GM12878 (cell line): ENCODE results near the gene CEP97. TPM values are rescaled to one million over a fixed set of nuclear protein-coding genes. Genes with fewer than 3 reads are reported as not detected.
"Not testable (repeated sequence)": the region's sequence is repeated elsewhere in the genome, so short reads cannot be mapped to it uniquely, and the experiment has no call there.

ENCODE experiments used
- ATAC-seq: fragments of 200-7000 bp; cut with Tn5 transposase; 3 replicates; pipeline ENCODE4 v1.9.1; 2020; ENCODE audit warnings: mild to moderate bottlenecking, moderate library complexity
- BruUV-seq: library from RNA; stranded (reverse); fragments of 400-500 nt; replicated peaks from 2 replicates; lab custom pipeline; 2021; lab: Mats Ljungman, UMichigan
- CTCF ChIA-PET: fragments of 300-600 bp; sonication (Branson Sonifier 250); formaldehyde crosslinking; extraction: SDS; loops from one replicate; lab custom pipeline; 2021; ENCODE audit warnings: inconsistent platforms; lab: Yijun Ruan, JAX
- POLR2A ChIA-PET: fragments of 350-600 bp; formaldehyde crosslinking; extraction: SDS; loops from one replicate; lab custom pipeline; 2021; ENCODE audit warnings: inconsistent platforms; lab: Charles Lee
- RAD21 ChIA-PET: fragments of 300-600 bp; sonication (Branson Sonifier 250); formaldehyde crosslinking; loops from one replicate; lab custom pipeline; 2023; ENCODE audit warnings: antibody characterized with exemption; ENCODE audit not compliant: unreplicated experiment; lab: Charles Lee
- SMC1A ChIA-PET: fragments of 300-600 bp; sonication (Branson Sonifier 250); formaldehyde crosslinking; loops from one replicate; lab custom pipeline; 2023; ENCODE audit not compliant: unreplicated experiment, uncharacterized antibody; lab: Charles Lee
- DNase-seq: peaks from one replicate; pipeline ENCODE4 v3.0.0-alpha.2; 2011; ENCODE audit warnings: low read depth, low spot score
- FAIRE-seq: peaks from 3 replicates; lab custom pipeline; 2011; peaks lifted over from hg19 to GRCh38; lab: Jason Lieb, UNC
- H2AFZ ChIP-seq: 2 replicates; pipeline ENCODE4 v1.6.0; 2011; ENCODE audit warnings: low read depth, low read length, control low read depth; ENCODE audit not compliant: control insufficient read depth
- H3K27ac ChIP-seq: 2 replicates; pipeline ENCODE4 v1.5.1; 2011; ENCODE audit warnings: control low read depth; ENCODE audit not compliant: control insufficient read depth, insufficient read depth
- H3K27me3 ChIP-seq, 2 experiments: replicated peaks in 1 of 2; 2 replicates each; pipeline versions ENCODE4 v1.6.0 to v1.6.1; 2011; ENCODE audit warnings: low read length in 1 of 2; ENCODE audit not compliant: control insufficient read depth in 2 of 2, insufficient read depth in 2 of 2
- H3K36me3 ChIP-seq, 2 experiments: 2 replicates each; pipeline ENCODE4 v1.5.1; 2011; ENCODE audit warnings: low read length in 1 of 2; ENCODE audit not compliant: control insufficient read depth in 2 of 2, insufficient read depth in 2 of 2
- H3K4me1 ChIP-seq: 2 replicates; pipeline ENCODE4 v1.6.1; 2011; ENCODE audit warnings: mild to moderate bottlenecking, low read length, moderate library complexity, mixed read lengths; ENCODE audit not compliant: control insufficient read depth, insufficient read depth
- H3K4me2 ChIP-seq: 2 replicates; pipeline ENCODE4 v1.6.0; 2011; ENCODE audit warnings: control low read depth; ENCODE audit not compliant: control insufficient read depth, insufficient read depth
- H3K4me3 ChIP-seq: fragments of 200-600 bp; sonication (generic); 2 replicates; pipeline ENCODE4 v1.5.1; 2016
- H3K79me2 ChIP-seq: 2 replicates; pipeline ENCODE4 v1.6.0; 2011; ENCODE audit warnings: low read length; ENCODE audit not compliant: control insufficient read depth, insufficient read depth
- H3K9ac ChIP-seq: 2 replicates; pipeline ENCODE4 v1.8.0; 2011; ENCODE audit warnings: low read length, control low read depth, mixed read lengths; ENCODE audit not compliant: control insufficient read depth, insufficient read depth
- H3K9me3 ChIP-seq: replicated peaks from 3 replicates; pipeline ENCODE4 v1.5.1; 2011; ENCODE audit warnings: mild to moderate bottlenecking, low read length; ENCODE audit not compliant: control insufficient read depth, insufficient read depth
- H4K20me1 ChIP-seq: 2 replicates; pipeline ENCODE4 v1.6.0; 2011; ENCODE audit not compliant: control insufficient read depth, insufficient read depth
- GATAD2B ChIP-seq: fragments of 450-650 bp; conservative IDR thresholded peaks from 2 replicates; pipeline ENCODE4 v1.6.1; 2017; ENCODE audit warnings: low read depth, mild to moderate bottlenecking, moderate library complexity
- JUND ChIP-seq: IDR thresholded peaks from 2 replicates; pipeline ENCODE4 v1.6.1; 2012; ENCODE audit warnings: low read depth, mild to moderate bottlenecking, low read length, improper control_type of control experiment, moderate library complexity
- WGBS: methylation state at CpG from one replicate; pipeline ENCODE4 v1.1.6; 2016; ENCODE audit warnings: low lambda C conversion rate; ENCODE audit not compliant: insufficient replicate concordance, insufficient coverage; ENCODE audit errors: missing lambda C conversion rate; 5-methylcytosine and 5-hydroxymethylcytosine counted together
- in situ Hi-C: fragments of 300-500 bp; cut with MboI; formaldehyde crosslinking; loops from 9 replicates; pipeline ENCODE4 v1.14.3; 2018; ENCODE audit warnings: mixed read lengths
- intact Hi-C: fragments of 100-400 bp; cut with micrococcal nuclease; formaldehyde crosslinking; loops from one replicate; pipeline ENCODE4 v1.14.2; 2022; ENCODE audit not compliant: unreplicated experiment
- polyA plus RNA-seq, 11 experiments: library from polyadenylated mRNA; depleted of rRNA in 4 of 11; unstranded in 6 of 11; stranded (reverse) in 5 of 11; fragments of >200 nt; fragmentation: Nextera tagmentation in 4 of 11; fragmentation: Illumina TruSeq in 1 of 11; extraction: Ambion mirVana in 4 of 11; extraction: Trizol in 1 of 11; gene quantifications; 1 replicate in 1 of 11; 2 replicates in 10 of 11; pipeline versions ENCODE4 v1.2.1 to v1.2.3, GENCODE V29; 2011 to 2016; ENCODE audit warnings: inconsistent platforms in 2 of 11, missing spikeins in 2 of 11, low read depth in 1 of 11
- total RNA-seq, 4 experiments: library from RNA; depleted of rRNA in 3 of 4; stranded (reverse); fragments of >200 nt in 3 of 4; fragmentation: Illumina TruSeq in 1 of 4; extraction: Trizol in 1 of 4; gene quantifications; 2 replicates each; pipeline versions ENCODE4 v1.2.1 to v1.2.3, GENCODE V29; 2013 to 2021

The CEP97 gene
- total and polyA plus RNA-seq, 10 of the 15 experiments (the other 5 are each of a cell fraction or from before 2014, with no cell fraction given), result 1.9 to 13.7 (median 5.8) TPM

DNA sequence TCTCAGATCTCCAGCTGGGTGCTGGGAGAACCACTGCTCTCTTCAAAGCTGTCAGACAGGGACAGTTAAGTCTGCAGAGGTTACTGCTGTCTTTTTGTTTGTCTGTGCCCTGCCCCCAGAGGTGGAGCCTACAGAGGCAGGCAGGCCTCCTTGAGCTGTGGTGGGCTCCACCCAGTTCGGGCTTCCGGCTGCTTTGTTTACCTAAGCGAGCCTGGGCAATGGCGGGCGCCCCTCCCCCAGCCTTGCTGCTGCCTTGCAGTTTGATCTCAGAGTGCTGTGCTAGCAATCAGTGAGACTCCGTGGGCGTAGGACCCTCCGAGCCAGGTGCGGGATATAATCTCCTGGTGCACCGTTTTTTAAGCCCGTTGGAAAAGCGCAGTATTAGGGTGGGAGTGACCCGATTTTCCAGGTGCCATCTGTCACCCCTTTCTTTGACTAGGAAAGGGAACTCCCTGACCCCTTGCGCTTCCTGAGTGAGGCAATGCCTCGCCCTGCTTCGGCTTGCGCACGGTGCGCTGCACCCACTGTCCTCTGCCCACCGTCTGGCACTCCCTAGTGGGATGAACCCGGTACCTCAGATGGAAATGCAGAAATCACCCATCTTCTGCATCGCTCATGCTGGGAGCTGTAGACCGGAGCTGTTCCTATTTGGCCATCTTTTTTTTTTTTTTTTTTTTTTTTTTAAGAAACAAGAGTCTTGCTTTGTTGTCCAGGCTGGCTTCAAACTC, 29.1 kb downstream of the CEP97 start:
- H3K9me3 ChIP-seq, SMC1A ChIA-PET, H2AFZ ChIP-seq, H3K4me1 ChIP-seq, intact Hi-C loops, H3K79me2 ChIP-seq, H3K27ac ChIP-seq, CTCF ChIA-PET, H3K4me3 ChIP-seq, ATAC-seq, RAD21 ChIA-PET, H3K4me2 ChIP-seq, BruUV-seq, in situ Hi-C loops, H4K20me1 ChIP-seq, DNase-seq, H3K9ac ChIP-seq, FAIRE-seq, H3K27me3 ChIP-seq: not testable (repeated sequence)
- 98% methylated on average over 10 of the region's 23 CpGs for WGBS
- peaks cover 6 to 17% of the 10 kb centered on the region in 2 experiments; a peak in 3 of 4 replicates for H3K36me3 ChIP-seq
- POLR2A ChIA-PET, result interaction anchor here (0.7 kb wide), 1 partner anchor 359 kb away, joined by 4 read pairs; no protein-coding TSS in a partner anchor

DNA sequence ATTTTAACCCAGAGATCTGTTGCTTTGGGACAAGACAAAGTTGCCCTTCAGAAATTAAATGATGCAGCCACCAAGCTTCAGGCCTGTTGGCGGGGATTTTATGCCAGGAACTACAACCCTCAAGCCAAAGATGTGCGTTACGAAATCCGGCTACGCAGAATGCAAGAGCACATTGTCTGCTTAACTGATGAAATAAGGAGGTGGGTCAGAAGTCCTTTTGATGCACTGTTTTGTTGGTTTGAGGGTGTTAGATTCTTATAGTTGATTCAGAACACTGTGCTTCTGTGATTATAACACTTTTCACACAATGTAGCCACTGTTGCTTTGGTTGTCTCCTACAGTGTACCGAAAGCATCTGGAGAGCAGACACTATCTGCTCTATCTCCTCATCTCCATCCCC, 33.8 kb downstream of the CEP97 start:
- Histone ChIP-seq H3K4me2 (no peak overlapping the region), H3K27me3 (no peaks in the 10 kb centered on the region), H3K27ac (no peak overlapping the region), H3K9ac (no peak overlapping the region), H2AFZ (no peak overlapping the region), H3K79me2 (no peaks in the 10 kb centered on the region), H3K4me1 (no peaks in the 10 kb centered on the region), H3K4me3 (no peak overlapping the region), H3K9me3 (no peaks in the 10 kb centered on the region), H4K20me1 (no peaks in the 10 kb centered on the region), H3K36me3 (peaks cover 9 to 17% of the 10 kb centered on the region in 2 experiments; a peak in 3 of 4 replicates)
- FAIRE-seq (no peak), ATAC-seq (no peak), DNase-seq (no peak)
- no peak for TF ChIP-seq GATAD2B
- no peak for TF ChIP-seq JUND
- SMC1A ChIA-PET, result no interaction called here
- intact Hi-C loops (no loop called here), in situ Hi-C loops (no loop called here)
- CTCF ChIA-PET, result no interaction called here
- POLR2A ChIA-PET, result no interaction called here
- RAD21 ChIA-PET, result no interaction called here
- no TSS peak for BruUV-seq
- 98% methylated on average over 6 of the region's 6 CpGs for WGBS
